ENCODE measurements around the gene ADH1C.

Gene ADH1C

GRCh38 chr4:99366491-99366890 lies 13.9 kb upstream of the ADH1C start:
- H2AFZ ChIP-seq: no peak overlapping the region
- H3K4me1 ChIP-seq: no peaks in the 10 kb centered on the region
- no peaks in the 10 kb centered on the region for H3K36me3 ChIP-seq (ENCODE audit: control insufficient read depth, insufficient read depth, low read length)
- H3K4me3 ChIP-seq (ENCODE audit: low read depth, low read length): no peak overlapping the region
- no peak overlapping the region for H3K4me2 ChIP-seq (ENCODE audit: low read length)
- no peak overlapping the region for H3K9ac ChIP-seq
- no peaks in the 10 kb centered on the region for H3K9me3 ChIP-seq (ENCODE audit: control insufficient read depth, low read length)
- no peaks in the 10 kb centered on the region for H3K79me2 ChIP-seq
- no peak for TF ChIP-seq CTCF (IDR thresholded peaks at IDR 0.05)
- no peaks in the 10 kb centered on the region for H3K27me3 ChIP-seq (ENCODE audit: control insufficient read depth, insufficient read depth, low read length)
- no peak overlapping the region for H3K27ac ChIP-seq

GRCh38 chr4:99362768-99363167 lies 10.2 kb upstream of the ADH1C start:
- H3K9me3 ChIP-seq (ENCODE audit: control insufficient read depth, low read length): no peaks in the 10 kb centered on the region
- H3K9ac ChIP-seq: no peak overlapping the region
- H3K4me2 ChIP-seq (ENCODE audit: low read length): no peak overlapping the region
- no peak overlapping the region for H3K27ac ChIP-seq
- no peaks in the 10 kb centered on the region for H3K4me1 ChIP-seq
- no peak for TF ChIP-seq CTCF (IDR thresholded peaks at IDR 0.05)
- H3K27me3 ChIP-seq (ENCODE audit: control insufficient read depth, insufficient read depth, low read length): no peaks in the 10 kb centered on the region
- H3K79me2 ChIP-seq: no peaks in the 10 kb centered on the region
- H2AFZ ChIP-seq: no peak overlapping the region
- no peak overlapping the region for H3K4me3 ChIP-seq (ENCODE audit: low read depth, low read length)
- no peaks in the 10 kb centered on the region for H3K36me3 ChIP-seq (ENCODE audit: control insufficient read depth, insufficient read depth, low read length)

- no peaks in the 10 kb centered on the region for H3K36me3 ChIP-seq (ENCODE audit: control insufficient read depth, insufficient read depth, low read length)
- H3K27ac ChIP-seq: no peak overlapping the region
- no peaks in the 10 kb centered on the region for H3K79me2 ChIP-seq
- H3K4me2 ChIP-seq (ENCODE audit: low read length): no peak overlapping the region
- no peak overlapping the region for H3K9ac ChIP-seq
- H3K4me3 ChIP-seq (ENCODE audit: low read depth, low read length): no peak overlapping the region
- no peaks in the 10 kb centered on the region for H3K4me1 ChIP-seq
- no peaks in the 10 kb centered on the region for H3K9me3 ChIP-seq (ENCODE audit: control insufficient read depth, low read length)
- H3K27me3 ChIP-seq (ENCODE audit: control insufficient read depth, insufficient read depth, low read length): no peaks in the 10 kb centered on the region
- no peak for TF ChIP-seq CTCF (IDR thresholded peaks at IDR 0.05)
- H2AFZ ChIP-seq: no peak overlapping the region
Observed at GRCh38 chr4:99361899-99362275, 9.3 kb upstream of the ADH1C start.

GRCh38 chr4:99361268-99361898 lies 8.8 kb upstream of the ADH1C start:
- Histone ChIP-seq H3K4me1 (no peaks in the 10 kb centered on the region), H3K9ac (no peak overlapping the region), H2AFZ (no peak overlapping the region), H3K27me3 (ENCODE audit: control insufficient read depth, insufficient read depth, low read length) (no peaks in the 10 kb centered on the region), H3K4me3 (ENCODE audit: low read depth, low read length) (no peak overlapping the region), H3K36me3 (ENCODE audit: control insufficient read depth, insufficient read depth, low read length) (no peaks in the 10 kb centered on the region), H3K27ac (no peak overlapping the region), H3K9me3 (ENCODE audit: control insufficient read depth, low read length) (no peaks in the 10 kb centered on the region), H3K4me2 (ENCODE audit: low read length) (no peak overlapping the region), H3K79me2 (no peaks in the 10 kb centered on the region)
- no peak for TF ChIP-seq CTCF (IDR thresholded peaks at IDR 0.05)

GRCh38 chr4:99359480-99360204 lies 7.1 kb upstream of the ADH1C start:
- Histone ChIP-seq H3K9me3 (ENCODE audit: control insufficient read depth, low read length) (no peaks in the 10 kb centered on the region), H3K27ac (no peak overlapping the region), H3K4me2 (ENCODE audit: low read length) (no peak overlapping the region), H3K4me1 (no peaks in the 10 kb centered on the region), H3K4me3 (ENCODE audit: low read depth, low read length) (no peak overlapping the region), H2AFZ (no peak overlapping the region), H3K79me2 (no peaks in the 10 kb centered on the region), H3K36me3 (ENCODE audit: control insufficient read depth, insufficient read depth, low read length) (no peaks in the 10 kb centered on the region), H3K27me3 (ENCODE audit: control insufficient read depth, insufficient read depth, low read length) (no peaks in the 10 kb centered on the region), H3K9ac (no peak overlapping the region)
- no peak for TF ChIP-seq CTCF (IDR thresholded peaks at IDR 0.05)

All from parathyroid adenoma (tissue), 2 donors.